T1000 (cell line): ENCODE measurements around the gene RSPH3.
"Not testable (repeated sequence)": the region's sequence is repeated elsewhere in the genome, so short reads cannot be mapped to it uniquely, and the experiment has no call there.

Experiments
- DNase-seq: peaks from one replicate; lab custom pipeline; 2025; ENCODE audit warnings: mixed read lengths; lab: John Stamatoyannopoulos, UW

Gene RSPH3

GRCh38 chr6:158972241-158973233, 27.5 kb downstream of the RSPH3 start:
- no peak for DNase-seq

GRCh38 chr6:158970640-158971275, 29.2 kb downstream of the RSPH3 start:
- no peak for DNase-seq

- no peak for DNase-seq
Observed at GRCh38 chr6:158969148-158969547, 30.9 kb downstream of the RSPH3 start.

- DNase-seq = no peak
Observed at GRCh38 chr6:158963020-158963808, 36.8 kb downstream of the RSPH3 start.

GRCh38 chr6:158962371-158962770, 37.6 kb downstream of the RSPH3 start:
- DNase-seq = no peak

GRCh38 chr6:158960026-158960425, 40.0 kb downstream of the RSPH3 start:
- no peak for DNase-seq

- DNase-seq = no peak
Observed at GRCh38 chr6:158959552-158959951, 40.5 kb downstream of the RSPH3 start.

GRCh38 chr6:158958504-158959386, 41.3 kb downstream of the RSPH3 start:
- no peak for DNase-seq

GRCh38 chr6:158955255-158955654, 44.7 kb downstream of the RSPH3 start:
- DNase-seq = no peak

- no peak for DNase-seq
Observed at GRCh38 chr6:158954753-158955152, 45.2 kb downstream of the RSPH3 start.

- not testable (repeated sequence) for DNase-seq
Observed at GRCh38 chr6:158952011-158952410, 48.0 kb downstream of the RSPH3 start.

- DNase-seq = not testable (repeated sequence)
Observed at GRCh38 chr6:158951565-158951964, 48.4 kb downstream of the RSPH3 start.

- DNase-seq = no peak
Observed at GRCh38 chr6:158947284-158947683, 52.7 kb downstream of the RSPH3 start.

GRCh38 chr6:158943380-158944032, 56.5 kb downstream of the RSPH3 start:
- no peak for DNase-seq

GRCh38 chr6:158942349-158942748, 57.7 kb downstream of the RSPH3 start:
- no peak for DNase-seq

GRCh38 chr6:158941246-158941645, 58.8 kb downstream of the RSPH3 start:
- DNase-seq = no peak

GRCh38 chr6:158939255-158940159, 60.5 kb downstream of the RSPH3 start:
- no peak for DNase-seq

- no peak for DNase-seq
Observed at GRCh38 chr6:158938811-158939254, 61.2 kb downstream of the RSPH3 start.

- DNase-seq = no peak
Observed at GRCh38 chr6:158938220-158938619, 61.8 kb downstream of the RSPH3 start.

- DNase-seq = no peak
Observed at GRCh38 chr6:158934157-158934556, 65.8 kb downstream of the RSPH3 start.
